GM18520 (cell line): ENCODE results near the gene ARRB2.
"Not testable (repeated sequence)": the region's sequence is repeated elsewhere in the genome, so short reads cannot be mapped to it uniquely, and the experiment has no call there.

ENCODE experiments used
- ATAC-seq: cut with Tn5 transposase; IDR thresholded peaks from one replicate; pipeline ENCODE4 v1.9.1; 2021; ENCODE audit not compliant: unreplicated experiment

Gene ARRB2

GRCh38 chr17:4699401-4700056 is 10.9 kb upstream of the ARRB2 start:
- ATAC-seq: not testable (repeated sequence)

- no peak for ATAC-seq
Observed at GRCh38 chr17:4701116-4701515, 9.3 kb upstream of the ARRB2 start.

DNA sequence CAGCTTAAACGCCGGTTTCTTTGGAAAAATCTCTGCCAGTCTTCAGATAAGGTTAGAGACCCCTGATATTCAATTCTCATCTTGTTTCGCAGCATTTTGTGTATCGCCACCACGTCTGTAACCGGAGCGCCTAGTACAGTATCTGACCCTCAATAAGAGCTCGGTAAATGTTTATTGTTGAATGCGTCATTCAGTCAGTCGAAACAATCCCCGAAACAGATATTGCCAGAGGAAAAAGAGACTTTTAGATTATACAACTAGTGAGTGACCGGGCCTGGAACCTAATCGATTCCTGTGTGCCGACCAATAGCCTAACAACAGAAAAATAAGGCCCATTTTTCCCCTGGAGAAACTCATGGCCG is 7.1 kb upstream of the ARRB2 start:
- no peak for ATAC-seq

DNA sequence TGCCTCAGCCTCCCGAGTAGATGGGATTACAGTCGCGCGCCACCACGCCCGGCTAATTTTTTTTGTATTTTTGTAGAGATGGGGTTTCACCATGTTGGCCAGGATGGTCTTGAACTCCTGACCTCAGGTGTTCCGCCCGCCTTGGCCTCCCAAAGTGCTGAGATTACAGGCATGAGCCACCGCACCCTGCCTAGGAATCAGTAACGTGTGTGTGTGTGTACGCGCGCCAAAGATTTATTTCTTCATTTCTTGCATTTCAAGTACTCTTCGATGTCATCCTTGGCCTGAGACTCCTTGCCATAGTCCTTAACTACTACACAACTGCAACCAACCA is 5.9 kb upstream of the ARRB2 start:
- ATAC-seq: not testable (repeated sequence)

DNA sequence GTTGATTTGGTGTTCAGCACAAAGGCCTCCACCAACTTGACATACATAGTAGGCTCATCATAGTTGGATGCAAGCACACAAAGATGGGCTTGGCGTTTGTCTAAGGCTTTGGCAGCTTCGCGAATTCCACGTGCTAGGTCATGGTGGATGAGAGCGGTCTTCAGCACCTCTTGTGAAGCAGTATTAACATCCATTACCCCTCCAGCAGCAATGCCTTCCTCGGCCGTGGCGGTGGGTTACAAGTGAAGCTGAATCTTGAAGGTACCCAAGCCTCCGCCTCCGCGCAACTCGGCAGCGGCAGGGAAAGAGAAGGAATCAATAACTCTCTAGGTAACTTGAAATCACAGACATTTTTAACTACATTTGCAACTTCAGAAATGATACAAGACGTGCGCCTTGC is 5.4 kb upstream of the ARRB2 start:
- no peak for ATAC-seq

- no peak for ATAC-seq
Observed at GRCh38 chr17:4706121-4706520, 4.3 kb upstream of the ARRB2 start.

DNA sequence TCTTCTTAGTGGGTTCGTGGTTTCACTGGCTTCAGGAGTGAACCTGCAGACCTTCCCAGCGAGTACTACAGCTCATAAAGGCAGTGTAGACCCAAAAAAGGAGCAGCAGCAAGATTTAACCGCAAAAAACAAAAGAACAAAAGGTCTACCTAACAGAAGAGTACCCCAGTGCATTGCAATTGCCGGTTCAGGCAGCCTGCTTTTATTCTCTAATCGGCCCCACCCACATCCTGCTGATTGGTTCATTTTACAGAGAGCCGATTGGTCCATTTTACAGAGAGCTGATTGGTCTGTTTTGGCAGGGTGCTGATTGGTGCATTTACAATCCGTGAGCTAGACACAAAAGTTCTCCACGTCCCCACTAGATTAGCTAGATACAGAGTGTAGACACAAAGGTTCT is 2.0 kb upstream of the ARRB2 start:
- no peak for ATAC-seq

DNA sequence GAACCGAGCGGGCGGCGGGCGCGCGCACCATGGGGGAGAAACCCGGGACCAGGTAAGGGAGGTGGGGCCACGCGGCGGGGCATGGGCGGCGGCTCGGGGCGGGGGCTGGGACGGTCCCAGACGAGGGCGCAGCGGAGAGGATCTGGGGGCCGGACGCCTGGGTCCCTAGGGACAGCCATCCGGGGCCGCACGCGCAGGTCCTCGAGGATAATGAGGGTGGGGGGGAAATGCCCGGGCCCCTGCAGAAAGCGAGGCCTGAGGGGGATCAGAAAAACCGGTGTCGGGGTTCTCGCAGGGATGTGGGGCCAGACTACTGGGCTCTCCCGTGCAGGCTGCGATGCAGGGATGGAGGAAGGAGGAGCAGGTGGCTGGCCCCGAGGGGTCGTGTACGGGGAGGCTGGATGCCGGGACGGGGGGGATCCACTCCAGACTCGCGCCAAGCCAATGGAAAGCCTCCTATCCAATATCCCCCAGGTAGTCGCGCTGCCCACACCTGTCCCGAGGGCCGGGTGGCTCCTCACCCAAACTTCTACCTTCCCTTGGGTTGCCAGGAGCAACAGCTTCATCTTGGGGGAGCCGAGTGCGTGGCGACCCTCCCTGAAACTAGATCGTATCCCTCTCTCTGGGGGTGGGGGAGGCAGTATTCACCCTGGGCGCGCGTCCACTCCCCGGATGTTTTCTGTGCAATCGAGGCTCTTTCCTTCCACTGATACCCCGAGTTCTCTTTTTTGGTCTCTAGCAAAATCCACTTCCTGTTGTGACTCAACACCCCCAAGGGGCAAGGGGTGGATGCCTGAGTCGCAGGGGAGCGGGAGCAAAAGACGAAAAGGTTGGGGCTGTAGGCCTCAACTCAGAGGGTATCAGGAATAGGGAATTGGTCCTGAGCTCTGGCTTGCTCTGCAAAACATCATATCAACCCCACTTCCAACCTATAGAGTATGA is 532 bp downstream of the ARRB2 start:
- ATAC-seq: no peak

GRCh38 chr17:4711661-4712181 is 1.3 kb downstream of the ARRB2 start:
- no peak for ATAC-seq

- ATAC-seq: no peak
Observed at GRCh38 chr17:4712526-4712925, 2.1 kb downstream of the ARRB2 start.

GRCh38 chr17:4714340-4715062 is 4.1 kb downstream of the ARRB2 start:
- ATAC-seq: not testable (repeated sequence)

DNA sequence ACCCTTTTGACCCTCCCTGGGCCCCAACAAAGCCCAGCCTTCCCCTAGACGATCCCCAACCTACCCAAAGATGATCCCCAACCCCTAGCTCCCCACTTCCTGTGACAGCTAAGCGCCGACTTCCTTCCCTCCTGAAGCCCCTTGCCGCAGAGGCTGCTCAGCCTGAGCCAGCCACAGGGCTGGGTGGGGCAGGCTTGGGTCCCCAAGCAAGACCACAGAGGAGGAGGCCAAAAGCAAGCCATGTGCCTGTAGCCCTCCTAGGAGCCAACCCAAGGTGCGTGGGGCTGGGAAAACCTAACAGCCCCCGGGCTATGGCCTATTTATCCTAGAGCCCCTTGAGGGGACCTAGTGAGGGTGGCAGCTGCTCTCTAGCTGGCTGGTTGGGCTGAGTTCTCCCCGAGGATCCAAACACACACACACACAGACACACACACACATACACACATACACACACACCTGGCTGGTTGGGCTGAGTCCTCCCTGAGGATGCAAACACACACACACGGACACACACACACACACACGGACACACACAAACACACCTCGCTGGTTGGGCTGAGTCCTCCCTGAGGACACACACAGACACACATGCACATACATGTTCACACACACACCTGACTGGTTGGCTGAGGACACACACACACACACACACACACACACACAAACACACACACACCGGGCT is 4.8 kb downstream of the ARRB2 start:
- ATAC-seq: no peak

DNA sequence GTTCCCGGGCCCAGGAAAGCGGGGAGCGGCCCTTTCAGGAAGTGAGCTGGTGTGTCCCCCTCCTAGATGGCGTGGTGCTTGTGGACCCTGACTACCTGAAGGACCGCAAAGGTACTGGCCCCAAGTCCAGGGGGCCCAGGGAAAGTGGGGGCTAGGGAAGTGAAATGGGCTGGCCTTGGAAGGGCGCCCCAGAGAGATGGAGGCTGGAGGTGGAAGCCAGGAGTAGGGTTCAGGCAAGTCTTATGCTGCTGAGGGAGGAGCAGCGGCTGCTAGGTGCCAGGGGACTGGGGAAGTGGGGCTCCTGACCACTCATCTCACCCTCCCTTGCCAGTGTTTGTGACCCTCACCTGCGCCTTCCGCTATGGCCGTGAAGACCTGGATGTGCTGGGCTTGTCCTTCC is 5.6 kb downstream of the ARRB2 start:
- ATAC-seq: no peak

DNA sequence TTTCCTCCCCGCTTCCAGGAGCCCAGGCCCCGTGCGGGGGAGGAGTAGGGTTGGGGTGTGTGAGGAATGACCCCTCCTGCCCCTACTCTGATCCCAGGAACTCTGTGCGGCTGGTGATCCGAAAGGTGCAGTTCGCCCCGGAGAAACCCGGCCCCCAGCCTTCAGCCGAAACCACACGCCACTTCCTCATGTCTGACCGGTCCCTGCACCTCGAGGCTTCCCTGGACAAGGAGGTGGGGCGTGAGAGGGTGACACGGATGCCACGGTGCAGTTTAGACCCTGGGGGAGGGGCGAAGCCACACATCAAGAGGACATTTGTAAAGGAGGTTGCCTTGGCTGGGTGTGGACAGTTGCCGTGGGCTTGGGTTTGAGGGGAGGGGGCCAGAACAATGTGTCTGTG is 7.4 kb downstream of the ARRB2 start:
- ATAC-seq: no peak

DNA sequence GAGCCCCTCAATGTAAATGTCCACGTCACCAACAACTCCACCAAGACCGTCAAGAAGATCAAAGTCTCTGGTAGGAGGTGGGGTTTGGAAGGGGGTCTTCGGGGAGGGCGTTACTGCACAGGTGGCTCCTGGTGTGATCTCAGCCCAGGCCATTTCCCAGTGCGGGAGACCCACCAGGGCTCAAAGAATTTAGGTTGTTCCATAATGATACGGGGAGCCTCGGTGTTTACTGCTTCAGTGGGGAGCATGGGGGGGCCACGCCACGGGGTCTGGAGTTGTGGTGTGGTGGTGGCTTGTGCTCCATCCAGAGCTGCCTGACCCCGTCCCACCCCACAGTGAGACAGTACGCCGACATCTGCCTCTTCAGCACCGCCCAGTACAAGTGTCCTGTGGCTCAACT is 7.8 kb downstream of the ARRB2 start:
- ATAC-seq: no peak

DNA sequence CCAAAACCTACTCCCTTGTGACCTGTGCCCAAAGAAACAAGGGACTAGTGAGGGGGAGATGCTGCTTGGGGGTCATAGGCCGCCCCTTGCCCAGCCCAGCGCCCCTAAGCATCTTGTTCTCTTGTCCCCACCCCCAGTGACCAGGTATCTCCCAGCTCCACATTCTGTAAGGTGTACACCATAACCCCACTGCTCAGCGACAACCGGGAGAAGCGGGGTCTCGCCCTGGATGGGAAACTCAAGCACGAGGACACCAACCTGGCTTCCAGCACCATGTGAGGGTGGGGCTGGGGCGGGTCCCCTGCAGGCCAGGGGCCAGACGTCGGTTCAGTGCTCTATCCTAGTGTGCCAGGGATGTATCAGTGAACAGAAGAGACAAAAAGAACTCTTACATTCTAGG is 8.7 kb downstream of the ARRB2 start:
- ATAC-seq: no peak

DNA sequence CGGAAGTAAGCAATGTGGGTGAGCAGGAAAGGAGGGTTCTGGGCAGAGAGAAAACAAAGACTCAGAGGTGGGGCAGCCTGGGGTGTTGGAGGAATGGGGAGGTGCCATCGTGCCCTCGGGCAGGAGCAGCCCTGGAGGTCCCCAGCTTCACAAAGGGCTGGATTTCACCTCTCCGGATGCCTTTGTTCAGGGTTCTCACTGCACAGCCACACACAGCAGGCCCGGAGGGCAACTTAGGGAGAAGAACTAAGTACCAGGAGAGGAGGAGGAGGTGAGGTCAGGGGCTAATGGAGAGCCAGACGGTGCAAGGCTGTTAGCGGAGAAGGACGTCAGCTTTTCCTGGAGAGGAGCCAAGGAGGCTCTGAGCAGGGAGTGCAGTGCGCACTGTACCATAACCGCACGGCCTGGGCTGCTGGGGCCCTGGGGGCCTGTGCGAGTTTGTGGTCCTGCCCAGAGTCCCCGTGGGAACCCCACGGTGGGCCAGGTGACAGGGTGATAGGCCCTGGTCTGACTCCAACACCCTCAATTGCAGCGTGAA is 9.3 kb downstream of the ARRB2 start:
- ATAC-seq: no peak

DNA sequence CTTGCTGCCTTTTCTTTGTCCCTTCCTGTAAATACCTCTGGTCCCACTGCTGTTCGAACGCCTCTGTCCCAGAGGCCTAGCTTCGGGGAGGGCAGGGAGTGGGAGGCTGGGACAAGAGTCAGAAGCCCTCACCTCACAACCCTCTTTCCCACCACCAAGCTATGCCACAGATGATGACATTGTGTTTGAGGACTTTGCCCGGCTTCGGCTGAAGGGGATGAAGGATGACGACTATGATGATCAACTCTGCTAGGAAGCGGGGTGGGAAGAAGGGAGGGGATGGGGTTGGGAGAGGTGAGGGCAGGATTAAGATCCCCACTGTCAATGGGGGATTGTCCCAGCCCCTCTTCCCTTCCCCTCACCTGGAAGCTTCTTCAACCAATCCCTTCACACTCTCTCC is 10.4 kb downstream of the ARRB2 start:
- ATAC-seq: no peak

DNA sequence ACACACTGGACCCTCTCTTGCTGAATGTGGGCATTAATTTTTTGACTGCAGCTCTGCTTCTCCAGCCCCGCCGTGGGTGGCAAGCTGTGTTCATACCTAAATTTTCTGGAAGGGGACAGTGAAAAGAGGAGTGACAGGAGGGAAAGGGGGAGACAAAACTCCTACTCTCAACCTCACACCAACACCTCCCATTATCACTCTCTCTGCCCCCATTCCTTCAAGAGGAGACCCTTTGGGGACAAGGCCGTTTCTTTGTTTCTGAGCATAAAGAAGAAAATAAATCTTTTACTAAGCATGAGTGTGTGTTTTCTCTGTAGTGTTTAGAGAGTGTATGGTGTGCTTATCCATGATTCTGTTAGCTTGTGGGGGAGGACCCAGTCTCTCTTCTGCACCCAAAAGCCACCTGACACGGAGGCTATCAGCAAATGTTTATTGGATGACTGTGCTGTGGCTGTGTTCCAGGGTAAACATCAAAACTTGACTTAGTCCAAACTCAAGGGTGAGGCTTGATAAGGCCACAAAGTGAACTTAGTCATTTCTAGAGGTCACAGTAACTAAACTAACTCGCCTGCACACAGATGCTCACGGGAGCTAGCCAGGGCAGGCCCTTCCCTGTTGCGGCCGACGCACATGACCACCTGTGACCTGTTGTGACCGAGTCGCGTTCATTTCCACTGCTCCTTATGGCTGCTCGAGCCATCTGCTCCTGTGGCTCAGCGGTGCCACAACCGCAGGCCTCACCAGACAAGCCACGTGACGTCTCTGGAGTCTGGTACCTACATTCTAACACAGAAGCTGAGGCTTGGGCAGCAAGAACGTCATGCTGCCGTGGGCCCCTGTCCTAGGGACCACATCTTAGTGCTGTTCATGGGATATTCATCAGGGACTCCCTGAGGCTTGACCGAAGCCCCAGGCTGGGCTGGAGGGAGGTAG is 11.0 kb downstream of the ARRB2 start:
- no peak for ATAC-seq
